ENCODE results near the gene PSORS1C1. TPM values are rescaled to one million over a fixed set of nuclear protein-coding genes. Genes with fewer than 3 reads are reported as not detected.

The PSORS1C1 gene
- total and polyA plus RNA-seq, 7 experiments from 2014 or later: not detected

DNA sequence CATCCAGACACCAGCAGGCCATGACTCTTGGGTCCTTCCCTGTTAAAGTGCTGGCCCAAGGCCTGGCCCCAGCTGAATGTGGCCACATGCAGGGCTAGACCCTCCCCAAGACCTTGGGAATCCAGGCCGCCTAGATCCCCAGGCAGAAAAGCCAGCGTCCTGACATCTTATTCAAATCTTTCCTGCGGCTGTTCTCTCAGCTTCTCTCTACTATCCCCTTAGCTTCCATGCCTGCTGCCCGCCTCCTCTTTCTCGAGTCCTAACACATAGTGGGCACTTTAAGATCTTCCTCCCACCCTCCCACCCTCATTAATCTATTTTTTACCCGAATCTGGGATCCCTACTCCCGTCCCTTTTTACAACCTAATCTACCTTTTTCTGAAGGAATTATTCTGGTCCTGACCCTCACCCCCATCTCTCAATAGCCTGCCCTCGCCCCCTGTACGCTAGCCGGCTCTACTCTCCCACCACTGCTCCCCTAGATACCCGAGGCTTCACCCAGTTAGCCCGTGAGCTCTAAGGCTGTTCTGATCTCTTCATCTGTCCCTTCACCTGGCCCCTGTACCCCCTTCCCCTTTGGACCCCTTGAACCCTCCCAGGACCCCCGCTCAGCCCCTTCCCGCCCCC, 43.0 kb downstream of the PSORS1C1 start, which contains the start of gene CCHCR1:
Gene CCHCR1 (minus strand): TSS at position 290 of the 627 bp plus-strand sequence. CDS start 202 bp downstream, at position 88.
- no peaks in the 10 kb centered on the region for H3K27me3 ChIP-seq (ENCODE audit: control insufficient read depth in 2 of 2, insufficient read depth in 2 of 2, low read length in 2 of 2)
- CTCF ChIA-PET: interaction anchor here (0.7 to 1.8 kb wide), 3 partner anchors 34 to 1058 kb away, joined by 4 to 5 read pairs (median 5); no protein-coding TSS in a partner anchor
- H3K4me3 ChIP-seq (ENCODE audit: low read length): peak within 1 kb of the TSS; percentile 82
- H3K27ac Mint-ChIP-seq: peak within 1 kb of the TSS; percentile 62 to 96 (median 89)
- H3K9me3 ChIP-seq (ENCODE audit: control insufficient read depth in 2 of 3, low read length in 3 of 3): no peaks in the 10 kb centered on the region
- H3K9me3 Mint-ChIP-seq: no peaks in the 10 kb centered on the region
- no peak for ATAC-seq
- no peak for DNase-seq
- H3K4me1 Mint-ChIP-seq: peaks cover 21 to 52% (median 29%) of the 10 kb centered on the region in 7 donors
- H3K4me3 Mint-ChIP-seq: peak within 1 kb of the TSS; percentile 82 to 97 (median 91)
- H3K27ac ChIP-seq (ENCODE audit: low read depth, low read length): peak within 1 kb of the TSS; percentile 82
- intact Hi-C loops (cut with micrococcal nuclease): loop anchor here (1.0 to 5.0 kb wide), 14 partner anchors 20 to 1037 kb away; partner anchors contain the start of genes HLA-C (in 2 of the 2), MRPS18B (in 2 of the 2), PPP1R10 (in 2 of the 2) and C6orf136 (in 1 of the 2)
- POLR2A ChIA-PET: interaction anchor here (1.1 to 3.9 kb wide), 5 partner anchors 11 to 209 kb away, joined by 3 to 26 read pairs (median 7); no protein-coding TSS in a partner anchor
- H3K27me3 Mint-ChIP-seq: peaks cover 0 to 2% (median 0%) of the 10 kb centered on the region in 5 donors
- H3K36me3 Mint-ChIP-seq: peaks cover 4 to 17% (median 9%) of the 10 kb centered on the region in 5 donors
- H3K36me3 ChIP-seq (ENCODE audit: control insufficient read depth in 2 of 3, insufficient read depth in 3 of 3, low read length in 3 of 3): peaks cover 0 to 17% (median 0%) of the 10 kb centered on the region in 3 experiments
- peaks cover 12 to 18% of the 10 kb centered on the region in 2 donors for H3K4me1 ChIP-seq (ENCODE audit: control insufficient read depth in 2 of 2, insufficient read depth in 2 of 2, low read length in 2 of 2)

DNA sequence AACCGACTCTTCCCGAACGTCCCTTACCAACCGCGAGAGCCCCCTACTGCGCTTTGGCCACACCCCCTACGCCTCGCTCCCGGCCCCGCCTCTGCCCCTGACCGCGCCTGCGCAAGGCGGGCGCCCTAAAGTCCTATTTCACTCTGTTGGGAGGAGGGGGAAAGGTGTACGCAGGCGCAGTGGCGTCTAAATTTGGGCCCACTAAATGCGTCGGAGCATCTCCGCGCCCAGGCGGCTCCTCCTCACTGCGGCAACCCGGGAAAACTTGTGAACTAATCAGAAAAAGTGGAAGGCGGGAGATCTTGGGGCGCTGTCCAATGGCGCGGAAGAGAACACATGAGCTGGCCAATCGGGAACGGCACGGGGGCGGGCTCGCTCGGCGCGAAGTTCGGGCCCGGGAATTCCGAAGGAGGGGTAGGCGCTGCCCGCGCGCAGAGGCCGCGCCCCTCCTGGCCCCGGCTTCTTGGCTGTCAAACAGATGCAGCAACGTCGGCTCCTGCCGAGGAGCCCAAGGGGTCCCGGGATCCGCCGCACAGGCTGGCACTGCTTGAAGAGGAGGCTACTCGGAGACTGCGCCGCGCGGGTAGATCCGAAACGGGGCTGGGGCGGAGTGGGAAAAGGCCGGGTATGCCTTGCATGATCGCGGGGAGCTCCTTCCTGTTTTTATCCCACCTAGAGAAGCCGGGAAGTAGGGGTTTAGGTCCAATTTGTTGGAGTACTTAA, 43.7 kb downstream of the PSORS1C1 start, which contains the start of gene TCF19:
Gene TCF19 (plus strand): TSS at position 450 of the 723 bp plus-strand sequence. CDS start 881 bp downstream, outside the sequence.
- Mint-ChIP-seq H3K9me3 (no peaks in the 10 kb centered on the region), H3K27ac (peak within 1 kb of the TSS; percentile 62 to 96 (median 89)), H3K36me3 (peaks cover 4 to 11% (median 9%) of the 10 kb centered on the region in 5 donors), H3K27me3 (peaks cover 0 to 2% (median 0%) of the 10 kb centered on the region in 5 donors), H3K4me3 (peak within 1 kb of the TSS; percentile 82 to 97 (median 91)), H3K4me1 (peaks cover 21 to 56% (median 29%) of the 10 kb centered on the region in 7 donors)
- ChIA-PET POLR2A (interaction anchor here (0.6 to 3.9 kb wide), 7 partner anchors 11 to 285 kb away, joined by 3 to 26 read pairs (median 6); no protein-coding TSS in a partner anchor), CTCF (interaction anchor here (0.6 to 2.7 kb wide), 5 partner anchors 34 to 1059 kb away, joined by 4 to 6 read pairs (median 5); no protein-coding TSS in a partner anchor)
- Histone ChIP-seq H3K4me1 (ENCODE audit: control insufficient read depth in 2 of 2, insufficient read depth in 2 of 2, low read length in 2 of 2) (peaks cover 12 to 18% of the 10 kb centered on the region in 2 donors), H3K27me3 (ENCODE audit: control insufficient read depth in 2 of 2, insufficient read depth in 2 of 2, low read length in 2 of 2) (no peaks in the 10 kb centered on the region), H3K9me3 (ENCODE audit: control insufficient read depth in 2 of 3, low read length in 3 of 3) (no peaks in the 10 kb centered on the region), H3K4me3 (ENCODE audit: low read length) (peak within 1 kb of the TSS; percentile 82), H3K27ac (ENCODE audit: low read depth, low read length) (peak within 1 kb of the TSS; percentile 82), H3K36me3 (ENCODE audit: control insufficient read depth in 2 of 3, insufficient read depth in 3 of 3, low read length in 3 of 3) (peaks cover 0 to 19% (median 0%) of the 10 kb centered on the region in 3 experiments)
- DNase-seq (peak; percentile 97 to 99 (median 98)), ATAC-seq (peak; percentile 96)
- intact Hi-C loops (cut with micrococcal nuclease): loop anchor here (1.0 to 5.0 kb wide), 14 partner anchors 21 to 1036 kb away; partner anchors contain the start of genes HLA-C (in 2 of the 2), MRPS18B (in 2 of the 2), PPP1R10 (in 2 of the 2) and C6orf136 (in 1 of the 2)

DNA sequence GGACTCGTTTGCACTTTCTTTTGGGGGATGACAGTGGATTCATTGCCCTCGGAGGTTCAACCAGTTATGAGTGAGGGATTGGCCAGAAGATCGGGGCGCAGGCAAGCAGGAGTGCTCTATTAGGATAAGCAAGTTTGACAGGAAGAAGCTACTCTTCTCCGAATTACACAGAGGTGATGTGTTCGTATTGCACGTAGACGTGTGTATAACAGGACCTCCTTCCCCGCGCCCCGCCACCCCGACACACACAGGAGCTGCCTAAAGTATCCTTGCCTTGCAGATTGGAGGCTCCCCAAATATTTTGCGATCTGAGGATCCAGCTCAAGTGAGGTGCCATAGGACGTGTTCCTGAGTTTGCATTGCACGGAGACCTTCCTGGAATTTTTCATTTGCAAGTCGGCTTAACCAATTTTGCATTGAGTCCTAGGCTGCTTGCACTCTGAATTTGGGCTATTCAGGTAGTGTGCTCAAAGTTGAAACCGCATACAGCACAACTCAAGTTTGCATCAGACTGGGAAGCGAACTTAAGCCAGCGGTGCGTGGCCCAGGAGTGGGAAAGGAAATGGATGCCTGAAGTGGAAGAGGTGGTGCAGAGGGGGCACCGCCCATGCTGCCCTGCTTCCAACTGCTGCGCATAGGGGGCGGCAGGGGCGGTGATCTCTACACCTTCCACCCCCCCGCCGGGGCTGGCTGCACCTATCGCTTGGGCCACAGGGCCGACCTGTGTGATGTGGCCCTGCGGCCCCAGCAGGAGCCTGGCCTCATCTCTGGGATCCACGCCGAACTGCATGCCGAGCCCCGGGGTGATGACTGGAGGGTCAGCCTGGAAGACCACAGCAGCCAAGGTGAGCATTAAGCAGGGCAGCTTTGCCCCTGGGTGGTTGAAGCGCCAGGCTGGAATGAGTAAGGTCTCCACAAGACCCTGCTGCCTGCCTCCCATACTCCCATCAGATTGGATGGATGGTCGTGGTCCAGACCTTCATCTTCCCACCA, 44.6 kb downstream of the PSORS1C1 start:
- peaks cover 0 to 2% (median 0%) of the 10 kb centered on the region in 5 donors for H3K27me3 Mint-ChIP-seq
- POLR2A ChIA-PET: interaction anchor here (0.6 to 3.9 kb wide), 7 partner anchors 10 to 284 kb away, joined by 3 to 26 read pairs (median 6); no protein-coding TSS in a partner anchor
- H3K27ac Mint-ChIP-seq: peak overlapping the region; percentile 62 to 96 (median 85)
- ATAC-seq: no peak
- DNase-seq: peak in 4 of 9 donors; percentile 19 to 38 (median 30)
- H3K4me1 ChIP-seq (ENCODE audit: control insufficient read depth in 2 of 2, insufficient read depth in 2 of 2, low read length in 2 of 2): peaks cover 12 to 18% of the 10 kb centered on the region in 2 donors
- peak overlapping the region; percentile 82 for H3K27ac ChIP-seq (ENCODE audit: low read depth, low read length)
- peak overlapping the region; percentile 82 for H3K4me3 ChIP-seq (ENCODE audit: low read length)
- H3K36me3 Mint-ChIP-seq: peaks cover 4 to 11% (median 8%) of the 10 kb centered on the region in 5 donors
- intact Hi-C loops (cut with micrococcal nuclease): loop anchor here (1.0 to 5.0 kb wide), 15 partner anchors 21 to 1036 kb away; partner anchors contain the start of genes HLA-C (in 2 of the 2), MRPS18B (in 2 of the 2), PPP1R10 (in 2 of the 2) and C6orf136 (in 1 of the 2)
- peaks cover 21 to 65% (median 29%) of the 10 kb centered on the region in 7 donors for H3K4me1 Mint-ChIP-seq
- no peaks in the 10 kb centered on the region for H3K9me3 ChIP-seq (ENCODE audit: control insufficient read depth in 2 of 3, low read length in 3 of 3)
- H3K36me3 ChIP-seq (ENCODE audit: control insufficient read depth in 2 of 3, insufficient read depth in 3 of 3, low read length in 3 of 3): peaks cover 0 to 13% (median 0%) of the 10 kb centered on the region in 3 experiments
- CTCF ChIA-PET: interaction anchor here (0.6 to 2.7 kb wide), 3 partner anchors 33 to 584 kb away, joined by 5 to 6 read pairs (median 5); no protein-coding TSS in a partner anchor
- no peaks in the 10 kb centered on the region for H3K9me3 Mint-ChIP-seq
- peak overlapping the region; percentile 82 to 97 (median 91) for H3K4me3 Mint-ChIP-seq
- no peaks in the 10 kb centered on the region for H3K27me3 ChIP-seq (ENCODE audit: control insufficient read depth in 2 of 2, insufficient read depth in 2 of 2, low read length in 2 of 2)

DNA sequence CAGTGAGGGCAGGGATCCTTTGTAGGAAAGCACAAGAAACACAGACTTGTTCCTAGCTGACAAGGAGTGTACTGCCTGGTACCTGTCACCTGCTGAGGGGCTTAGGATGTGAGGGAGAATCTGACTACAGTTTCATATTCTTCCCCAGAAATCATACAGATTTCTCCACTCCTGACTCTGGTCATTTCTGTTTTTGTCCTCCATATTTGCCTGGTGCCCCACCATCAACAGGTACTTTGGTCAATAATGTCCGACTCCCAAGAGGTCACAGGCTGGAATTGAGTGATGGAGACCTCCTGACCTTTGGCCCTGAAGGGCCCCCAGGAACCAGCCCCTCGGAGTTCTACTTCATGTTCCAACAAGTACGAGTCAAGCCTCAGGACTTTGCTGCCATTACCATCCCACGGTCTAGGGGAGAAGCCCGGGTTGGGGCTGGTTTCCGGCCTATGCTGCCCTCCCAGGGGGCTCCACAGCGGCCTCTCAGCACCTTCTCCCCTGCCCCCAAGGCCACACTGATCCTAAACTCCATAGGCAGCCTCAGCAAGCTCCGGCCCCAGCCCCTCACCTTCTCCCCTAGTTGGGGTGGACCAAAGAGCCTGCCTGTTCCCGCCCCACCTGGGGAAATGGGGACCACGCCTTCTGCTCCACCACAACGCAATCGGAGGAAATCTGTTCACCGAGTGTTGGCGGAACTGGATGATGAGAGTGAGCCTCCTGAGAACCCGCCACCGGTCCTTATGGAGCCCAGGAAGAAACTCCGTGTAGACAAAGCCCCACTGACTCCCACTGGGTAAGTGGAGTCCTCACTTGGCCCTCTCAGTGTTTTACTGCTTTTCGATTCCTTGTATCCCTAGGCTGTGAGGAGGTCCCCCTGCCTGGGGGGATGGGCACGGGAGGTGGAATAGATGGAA, 46.9 kb downstream of the PSORS1C1 start:
- intact Hi-C loops (cut with micrococcal nuclease): no loop called here
- Histone ChIP-seq H3K4me1 (ENCODE audit: control insufficient read depth in 2 of 2, insufficient read depth in 2 of 2, low read length in 2 of 2) (peaks cover 12 to 18% of the 10 kb centered on the region in 2 donors), H3K4me3 (ENCODE audit: low read length) (no peak overlapping the region), H3K27me3 (ENCODE audit: control insufficient read depth in 2 of 2, insufficient read depth in 2 of 2, low read length in 2 of 2) (no peaks in the 10 kb centered on the region), H3K36me3 (ENCODE audit: control insufficient read depth in 2 of 3, insufficient read depth in 3 of 3, low read length in 3 of 3) (peaks cover 0 to 5% (median 0%) of the 10 kb centered on the region in 3 experiments), H3K27ac (ENCODE audit: low read depth, low read length) (no peak overlapping the region), H3K9me3 (ENCODE audit: control insufficient read depth in 2 of 3, low read length in 3 of 3) (no peaks in the 10 kb centered on the region)
- peak overlapping the region in 2 of 10 donors; percentile 20 to 52 for H3K4me3 Mint-ChIP-seq
- no peaks in the 10 kb centered on the region for H3K9me3 Mint-ChIP-seq
- no peak for DNase-seq
- ChIA-PET POLR2A (interaction anchor here (0.6 to 1.2 kb wide), 2 partner anchors 13 to 196 kb away, joined by 3 read pairs; no protein-coding TSS in a partner anchor), CTCF (interaction anchor here (2.7 kb wide), 1 partner anchor 205 kb away, joined by 6 read pairs; no protein-coding TSS in a partner anchor)
- peaks cover 16 to 65% (median 29%) of the 10 kb centered on the region in 7 donors for H3K4me1 Mint-ChIP-seq
- ATAC-seq: no peak
- H3K36me3 Mint-ChIP-seq: peaks cover 0 to 10% (median 0%) of the 10 kb centered on the region in 5 donors
- H3K27ac Mint-ChIP-seq: no peak overlapping the region
- peaks cover 0 to 2% (median 0%) of the 10 kb centered on the region in 5 donors for H3K27me3 Mint-ChIP-seq

Measured in naive thymus-derived CD4-positive, alpha-beta T cell (primary cell).